Keratinocyte (primary cell): ENCODE measurements around the gene CEMIP2. TPM values are rescaled to one million over a fixed set of nuclear protein-coding genes. Genes with fewer than 3 reads are reported as not detected.

ENCODE experiments used
- DNase-seq: peaks from one replicate; pipeline ENCODE4 v3.0.0-alpha.2; 2011; ENCODE audit warnings: low read depth, missing footprints, low spot score
- FAIRE-seq: peaks from 2 replicates; lab custom pipeline; 2011; peaks lifted over from hg19 to GRCh38; lab: Jason Lieb, UNC
- H2AFZ ChIP-seq: 2 replicates; pipeline ENCODE4 v1.6.0; 2012; ENCODE audit warnings: low read length, control low read depth, inconsistent platforms; ENCODE audit not compliant: control insufficient read depth
- H3K27ac ChIP-seq: 2 replicates; pipeline ENCODE4 v1.5.1; 2011; ENCODE audit warnings: low read length; ENCODE audit not compliant: control insufficient read depth, insufficient read depth
- H3K27me3 ChIP-seq: 3 replicates; pipeline ENCODE4 v1.6.0; 2011; ENCODE audit warnings: low read length; ENCODE audit not compliant: control insufficient read depth, insufficient read depth; ENCODE audit errors: extremely low read depth
- H3K36me3 ChIP-seq, 2 experiments: 2 replicates in 1 of 2; 3 replicates in 1 of 2; pipeline ENCODE4 v1.5.1; 2011; ENCODE audit warnings: low read length in 2 of 2, mild to moderate bottlenecking in 1 of 2; ENCODE audit not compliant: control insufficient read depth in 2 of 2, insufficient read depth in 2 of 2; ENCODE audit errors: extremely low read depth in 1 of 2
- H3K4me1 ChIP-seq: 3 replicates; pipeline ENCODE4 v1.5.1; 2011; ENCODE audit warnings: low read length; ENCODE audit not compliant: control insufficient read depth, insufficient read depth; ENCODE audit errors: extremely low read depth
- H3K4me2 ChIP-seq: 3 replicates; pipeline ENCODE4 v1.6.0; 2011; ENCODE audit warnings: low read depth, low read length; ENCODE audit not compliant: control insufficient read depth, insufficient read depth; ENCODE audit errors: extremely low read depth
- H3K4me3 ChIP-seq, 3 experiments: fragments of 200-600 bp in 1 of 3; sonication (generic) in 1 of 3; 2 replicates in 2 of 3; 3 replicates in 1 of 3; pipeline ENCODE4 v1.5.1; 2011 to 2016; ENCODE audit warnings: low read length in 3 of 3, mild to moderate bottlenecking in 3 of 3, control low read depth in 2 of 3, inconsistent platforms in 1 of 3, low read depth in 1 of 3, mixed read lengths in 1 of 3, mixed run types in 1 of 3, moderate library complexity in 1 of 3; ENCODE audit not compliant: control insufficient read depth in 2 of 3, insufficient read depth in 2 of 3; ENCODE audit errors: extremely low read depth in 1 of 3
- H3K79me2 ChIP-seq: 2 replicates; pipeline ENCODE4 v1.6.0; 2012; ENCODE audit warnings: low read length; ENCODE audit not compliant: control insufficient read depth, insufficient read depth
- H3K9ac ChIP-seq: 3 replicates; pipeline ENCODE4 v1.6.0; 2011; ENCODE audit warnings: low read length; ENCODE audit not compliant: control insufficient read depth, insufficient read depth; ENCODE audit errors: extremely low read depth
- H3K9me1 ChIP-seq: 3 replicates; pipeline ENCODE4 v1.6.0; 2011; ENCODE audit warnings: low read length; ENCODE audit not compliant: control insufficient read depth, insufficient read depth; ENCODE audit errors: extremely low read depth
- H3K9me3 ChIP-seq: 2 replicates; pipeline ENCODE4 v1.5.1; 2012; ENCODE audit warnings: low read depth, low read length; ENCODE audit not compliant: control insufficient read depth
- H4K20me1 ChIP-seq: 3 replicates; pipeline ENCODE4 v1.6.0; 2011; ENCODE audit warnings: low read length; ENCODE audit not compliant: control insufficient read depth, insufficient read depth; ENCODE audit errors: extremely low read depth
- CTCF ChIP-seq, 3 experiments: IDR thresholded peaks in 1 of 3; conservative IDR thresholded peaks in 1 of 3; optimal IDR thresholded peaks in 1 of 3; 2 replicates in 2 of 3; 3 replicates in 1 of 3; pipeline versions ENCODE3 to v1.5.1; 2011; ENCODE audit warnings: low read length in 3 of 3, mild to moderate bottlenecking in 3 of 3, moderate library complexity in 2 of 3, control low read depth in 1 of 3, inconsistent platforms in 1 of 3; ENCODE audit not compliant: insufficient read depth in 2 of 3; ENCODE audit errors: extremely low read depth in 1 of 3
- EZH2 ChIP-seq: IDR thresholded peaks from one replicate; pipeline ENCODE4 v1.6.1; 2012; ENCODE audit warnings: inconsistent platforms, mild to moderate bottlenecking, low read length, moderate library complexity
- dilution Hi-C: fragments of 300-500 bp; cut with MboI; formaldehyde crosslinking; loops from one replicate; pipeline ENCODE4 v1.7.0; 2020; ENCODE audit warnings: low sequenced_read_pairs; ENCODE audit not compliant: extremely low pct_ligation_motif_present
- polyA plus RNA-seq, 5 experiments: library from polyadenylated mRNA; depleted of rRNA in 3 of 5; stranded (reverse) in 3 of 5; stranded (forward) in 1 of 5; unstranded in 1 of 5; fragments of >200 nt; gene quantifications; 1 replicate in 1 of 5; 2 replicates in 3 of 5; 3 replicates in 1 of 5; pipeline versions ENCODE4 v1.2.1 to v1.2.3, GENCODE V29; 2011 to 2012; ENCODE audit warnings: missing spikeins in 2 of 5, low read depth in 1 of 5, low replicate concordance in 1 of 5

Gene CEMIP2
- polyA plus RNA-seq, 1 donor (not counting 4 experiments of a cell fraction or from before 2014, with no cell fraction given): 47.7 TPM

- TF ChIP-seq EZH2 (no peak), CTCF (optimal IDR thresholded peaks at IDR 0.05 in 1 of 3, IDR thresholded peaks at IDR 0.05 in 1 of 3, conservative IDR thresholded peaks at IDR 0.05 in 1 of 3; ENCODE audit: extremely low read depth in 1 of 3, insufficient read depth in 2 of 3, low read length in 3 of 3) (no peak)
- Histone ChIP-seq H3K9me1 (no peaks in the 10 kb centered on the region), H3K27ac (no peak overlapping the region), H3K4me2 (no peak overlapping the region), H3K9me3 (no peaks in the 10 kb centered on the region), H3K79me2 (no peaks in the 10 kb centered on the region), H3K4me1 (peaks cover 41% of the 10 kb centered on the region), H2AFZ (no peak overlapping the region), H4K20me1 (no peaks in the 10 kb centered on the region), H3K36me3 (no peaks in the 10 kb centered on the region), H3K9ac (no peak overlapping the region), H3K4me3 (no peak overlapping the region), H3K27me3 (no peaks in the 10 kb centered on the region)
- dilution Hi-C loops: no loop called here
- FAIRE-seq (no peak), DNase-seq (no peak)
Observed at GRCh38 chr9:71678999-71679398, 89.3 kb downstream of the CEMIP2 start.

GRCh38 chr9:71677209-71677608 is 91.1 kb downstream of the CEMIP2 start:
- DNase-seq (no peak), FAIRE-seq (no peak)
- Histone ChIP-seq H3K36me3 (no peaks in the 10 kb centered on the region), H3K79me2 (no peaks in the 10 kb centered on the region), H3K27ac (no peak overlapping the region), H3K27me3 (no peaks in the 10 kb centered on the region), H3K4me1 (peaks cover 31% of the 10 kb centered on the region), H3K9me3 (no peaks in the 10 kb centered on the region), H2AFZ (no peak overlapping the region), H3K4me2 (no peak overlapping the region), H3K4me3 (no peak overlapping the region), H3K9ac (no peak overlapping the region), H4K20me1 (no peaks in the 10 kb centered on the region), H3K9me1 (no peaks in the 10 kb centered on the region)
- no peak for TF ChIP-seq CTCF (optimal IDR thresholded peaks at IDR 0.05 in 1 of 3, IDR thresholded peaks at IDR 0.05 in 1 of 3, conservative IDR thresholded peaks at IDR 0.05 in 1 of 3; ENCODE audit: extremely low read depth in 1 of 3, insufficient read depth in 2 of 3, low read length in 3 of 3)
- TF ChIP-seq EZH2: no peak
- dilution Hi-C loops: no loop called here
